RPMI8226 (cell line): Measurements from ENCODE around the gene PRKAG2.
"Not testable (repeated sequence)": the region's sequence is repeated elsewhere in the genome, so short reads cannot be mapped to it uniquely, and the experiment has no call there.

Experiments
- DNase-seq: peaks from one replicate; pipeline ENCODE4 v3.0.0-alpha.2; 2015

The PRKAG2 gene

DNA sequence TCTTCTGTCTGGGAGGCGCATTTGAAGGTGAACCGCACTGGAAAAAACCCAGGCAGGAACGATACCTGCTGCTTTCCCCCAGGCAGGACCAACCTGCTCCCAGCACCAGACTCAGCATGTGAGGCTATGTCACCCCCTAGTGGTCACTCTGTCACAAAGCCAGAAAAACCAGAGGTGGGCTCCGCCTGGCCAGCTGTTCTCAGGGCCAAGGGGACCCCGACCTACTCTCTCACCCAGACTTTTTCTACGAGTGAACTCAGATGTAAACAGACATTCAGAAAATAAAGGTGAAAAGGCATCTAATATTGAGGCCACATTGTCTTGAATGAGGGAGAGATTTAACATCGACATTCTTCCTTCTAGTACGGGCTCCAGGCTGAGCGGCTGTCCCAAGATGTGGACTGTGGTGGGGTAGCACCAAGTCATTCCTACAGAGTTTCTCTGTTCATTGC, 117.3 kb downstream of the PRKAG2 start:
- peak; percentile 63 for DNase-seq

DNA sequence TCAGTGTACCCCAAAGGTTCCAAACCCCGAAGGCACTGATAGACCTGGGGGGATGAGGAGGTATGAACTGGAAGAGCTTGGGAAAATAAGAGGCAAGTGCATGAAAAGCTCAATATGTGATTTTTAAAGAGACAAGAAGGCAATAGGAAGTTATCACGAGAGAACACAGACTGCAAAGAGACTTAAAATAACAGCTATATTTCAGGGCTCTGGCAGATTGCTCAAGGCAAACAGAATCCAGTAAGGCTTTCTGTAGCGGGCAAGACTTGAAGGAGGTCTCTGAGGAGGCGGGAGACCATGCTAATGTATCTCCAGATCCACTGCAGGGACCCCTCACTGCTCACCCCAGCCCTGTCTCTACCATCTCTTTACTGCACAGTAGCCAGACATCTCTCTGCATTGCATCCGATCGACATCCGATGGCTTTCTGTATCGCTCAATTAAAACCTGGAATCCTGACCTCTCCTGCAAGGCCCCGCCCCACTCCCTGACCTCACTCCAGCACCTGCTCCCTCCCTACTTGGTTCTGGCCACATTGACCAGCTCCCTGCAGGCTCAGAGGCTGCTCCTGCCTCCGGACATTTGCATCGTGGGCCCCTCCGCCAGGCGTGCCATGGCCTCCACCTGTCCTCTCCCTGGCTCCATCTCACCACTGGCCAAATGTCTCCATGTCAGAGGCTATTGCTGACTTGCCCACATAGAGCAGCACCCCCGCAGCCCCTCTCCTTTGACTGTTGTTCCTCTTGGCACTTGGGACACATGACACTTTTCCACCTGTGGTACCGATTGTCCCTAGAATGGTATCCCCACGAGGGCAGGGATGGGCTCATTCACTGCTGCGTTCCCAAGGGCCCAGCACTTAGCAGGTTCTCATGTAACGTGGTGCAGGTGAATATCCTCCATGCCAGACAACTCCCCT, 118.0 kb downstream of the PRKAG2 start:
- DNase-seq, result no peak

GRCh38 chr7:151757274-151757673, 119.6 kb downstream of the PRKAG2 start:
- no peak for DNase-seq

GRCh38 chr7:151756866-151757265, 120.0 kb downstream of the PRKAG2 start:
- DNase-seq, result no peak

GRCh38 chr7:151756076-151756731, 120.7 kb downstream of the PRKAG2 start:
- DNase-seq, result no peak

DNA sequence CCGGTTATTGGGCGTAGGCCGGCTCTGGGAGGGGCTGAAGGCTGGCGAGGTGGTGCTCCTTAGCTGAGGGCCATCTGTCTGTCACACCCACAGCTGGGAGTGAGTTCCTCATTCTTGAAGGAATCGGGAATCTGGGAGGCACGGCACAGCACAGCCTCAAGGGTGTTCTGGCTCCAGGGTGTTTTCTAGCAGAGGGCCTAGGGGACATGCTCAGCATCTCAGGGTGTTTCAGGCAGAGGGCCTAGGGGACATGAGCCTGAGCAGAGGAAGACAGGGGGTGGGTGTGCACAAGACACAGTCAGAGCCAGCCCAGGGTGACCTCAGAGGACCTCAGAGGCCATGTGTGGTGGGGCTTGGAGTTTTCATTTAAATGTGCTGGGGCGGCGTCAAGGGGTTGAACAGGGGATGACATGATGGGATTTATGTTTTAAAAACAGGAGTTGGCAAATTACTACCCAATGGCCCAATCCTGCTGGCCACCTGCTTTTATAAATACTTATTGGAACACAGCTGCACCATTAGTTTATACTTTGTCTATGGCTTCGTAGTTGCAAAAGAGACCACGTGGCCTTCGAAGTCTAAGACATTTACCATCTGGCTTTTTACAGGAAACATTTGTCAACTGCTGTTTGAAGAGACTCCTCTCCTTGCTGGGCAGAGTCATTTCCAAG, 121.6 kb downstream of the PRKAG2 start:
- no peak for DNase-seq

- DNase-seq, result no peak
Measured at GRCh38 chr7:151754688-151755130, 122.2 kb downstream of the PRKAG2 start.

- DNase-seq, result peak; percentile 49
Measured at GRCh38 chr7:151754142-151754590, 122.7 kb downstream of the PRKAG2 start.

DNA sequence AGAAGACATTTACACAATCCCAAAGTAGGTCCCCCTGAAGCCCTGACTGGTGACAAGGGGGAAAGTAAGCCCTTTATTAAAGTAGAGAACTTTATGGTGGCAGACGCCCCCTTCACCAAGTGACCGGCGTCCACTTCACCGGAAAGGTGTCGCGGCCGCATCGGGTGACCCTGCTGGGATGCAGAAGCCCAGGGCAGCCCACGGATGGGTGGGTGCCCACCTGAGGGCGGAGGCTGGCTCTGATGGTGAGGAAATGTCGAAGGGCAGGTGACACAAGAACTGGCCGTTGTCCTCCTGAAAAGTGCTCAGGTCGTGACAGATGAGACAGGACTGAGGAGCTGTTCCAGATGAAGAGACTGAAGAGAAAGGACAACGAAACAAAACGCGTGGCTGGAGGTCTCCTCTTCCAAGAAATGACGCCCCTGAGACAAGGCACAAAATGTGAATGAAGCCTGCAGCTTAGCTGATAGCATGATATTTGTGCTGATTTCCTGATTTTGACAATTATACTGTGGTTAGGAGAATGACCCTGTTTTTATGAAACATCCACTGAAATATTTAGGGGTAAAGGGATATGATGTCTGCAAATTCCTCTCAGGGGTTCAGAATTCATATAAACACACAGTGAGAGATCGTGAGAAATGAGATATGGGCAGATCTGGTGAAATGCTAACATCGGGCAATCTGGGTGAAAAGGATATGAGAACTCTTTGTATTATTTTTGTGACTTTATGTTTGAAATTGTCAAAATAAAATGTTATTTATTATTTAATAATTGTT, 123.9 kb downstream of the PRKAG2 start:
- DNase-seq, result no peak

GRCh38 chr7:151752037-151752436, 124.9 kb downstream of the PRKAG2 start:
- DNase-seq, result no peak

DNA sequence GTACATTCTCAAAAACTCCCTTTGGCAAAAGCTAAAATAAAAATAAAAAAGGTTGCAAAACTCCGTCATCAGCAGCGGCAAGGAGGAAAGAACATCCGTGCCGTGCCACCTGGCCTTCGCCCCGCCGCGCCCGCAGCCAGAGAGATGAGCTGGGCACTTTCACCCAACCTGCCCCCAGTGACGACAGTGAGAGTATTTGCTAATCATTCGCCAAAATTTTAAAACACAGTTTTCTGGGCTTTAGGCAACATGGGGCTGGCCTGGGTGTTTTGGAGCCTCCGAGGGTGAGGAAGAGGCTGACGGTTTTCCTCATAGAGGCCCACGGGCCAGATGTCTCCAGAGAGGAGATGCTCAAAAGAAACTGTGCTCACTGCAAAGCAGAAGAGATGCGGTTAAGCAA, 128.2 kb downstream of the PRKAG2 start:
- DNase-seq, result no peak

GRCh38 chr7:151748021-151748420, 128.9 kb downstream of the PRKAG2 start:
- DNase-seq, result not testable (repeated sequence)

GRCh38 chr7:151745706-151746105, 131.2 kb downstream of the PRKAG2 start:
- DNase-seq, result no peak

DNA sequence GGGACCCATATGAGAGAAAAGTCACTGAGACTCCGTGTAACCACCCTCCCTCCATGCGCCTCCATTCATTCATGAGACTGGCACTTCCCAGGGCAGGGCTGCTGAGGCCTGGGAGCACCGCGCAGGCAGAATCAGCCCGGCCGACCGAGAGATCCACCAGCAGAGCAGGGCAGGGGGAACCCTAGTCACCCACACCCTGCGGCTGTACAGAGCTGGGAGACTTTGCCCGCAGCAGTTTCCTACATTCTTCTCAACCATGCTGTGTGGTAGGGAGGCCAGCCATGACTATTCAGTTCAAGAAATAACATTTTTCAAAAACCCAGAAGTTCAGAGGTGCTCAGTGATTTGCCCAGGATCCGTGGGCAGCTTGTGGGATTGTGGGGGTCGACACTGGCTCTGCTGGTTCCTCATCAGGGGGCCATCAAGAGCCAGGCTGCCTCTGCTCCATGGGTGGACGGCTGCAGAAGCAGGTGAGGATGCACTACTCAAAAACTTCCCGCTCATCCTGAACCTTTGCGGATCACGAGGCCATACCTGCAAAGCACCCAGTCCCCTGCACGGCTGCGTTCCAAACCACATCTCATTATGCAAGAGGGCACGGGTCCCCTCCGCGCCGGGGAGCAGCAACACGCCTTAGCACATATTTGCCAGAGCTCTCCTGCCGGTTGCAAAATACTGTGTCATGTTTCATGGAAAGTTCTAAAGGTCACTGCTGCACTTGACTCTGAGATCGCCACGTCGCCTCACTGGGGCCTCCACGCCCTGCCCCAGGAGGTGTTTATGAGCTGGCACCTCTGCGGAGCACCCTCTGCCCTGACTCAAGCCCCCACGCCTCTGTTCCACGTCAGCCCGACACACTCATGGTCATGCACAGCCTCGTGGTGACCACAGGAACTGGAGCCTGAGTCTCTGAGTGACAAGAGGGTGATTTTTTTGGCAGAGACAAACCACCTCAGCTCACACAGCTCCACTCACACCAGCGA, 132.0 kb downstream of the PRKAG2 start:
- no peak for DNase-seq

DNA sequence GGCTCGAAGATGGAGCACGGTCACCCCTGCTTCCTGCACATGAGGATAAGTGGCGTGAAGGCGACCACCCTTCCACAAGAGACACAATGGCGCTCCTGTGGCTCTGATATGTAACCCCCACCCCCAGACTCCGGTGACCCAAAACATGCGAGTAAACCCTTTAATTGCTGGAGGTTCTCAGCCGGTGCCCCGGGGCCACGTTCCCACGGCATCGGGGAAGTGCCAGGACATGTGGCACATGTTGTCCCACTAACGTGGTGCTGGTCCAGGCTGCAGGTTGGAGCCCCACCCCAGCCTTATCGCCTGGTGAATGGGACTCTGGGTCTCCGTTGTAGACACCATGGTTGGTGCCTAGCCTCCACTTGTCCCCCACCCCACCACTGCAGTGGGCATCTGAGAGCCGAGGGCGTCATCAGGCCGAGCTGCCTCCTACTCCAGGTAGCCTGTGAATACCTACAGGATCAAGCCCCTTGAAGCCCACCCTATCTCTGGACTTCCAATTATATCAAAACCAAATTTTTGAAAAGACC, 132.8 kb downstream of the PRKAG2 start:
- DNase-seq, result no peak

- DNase-seq, result no peak
Measured at GRCh38 chr7:151743481-151743983, 133.4 kb downstream of the PRKAG2 start.

DNA sequence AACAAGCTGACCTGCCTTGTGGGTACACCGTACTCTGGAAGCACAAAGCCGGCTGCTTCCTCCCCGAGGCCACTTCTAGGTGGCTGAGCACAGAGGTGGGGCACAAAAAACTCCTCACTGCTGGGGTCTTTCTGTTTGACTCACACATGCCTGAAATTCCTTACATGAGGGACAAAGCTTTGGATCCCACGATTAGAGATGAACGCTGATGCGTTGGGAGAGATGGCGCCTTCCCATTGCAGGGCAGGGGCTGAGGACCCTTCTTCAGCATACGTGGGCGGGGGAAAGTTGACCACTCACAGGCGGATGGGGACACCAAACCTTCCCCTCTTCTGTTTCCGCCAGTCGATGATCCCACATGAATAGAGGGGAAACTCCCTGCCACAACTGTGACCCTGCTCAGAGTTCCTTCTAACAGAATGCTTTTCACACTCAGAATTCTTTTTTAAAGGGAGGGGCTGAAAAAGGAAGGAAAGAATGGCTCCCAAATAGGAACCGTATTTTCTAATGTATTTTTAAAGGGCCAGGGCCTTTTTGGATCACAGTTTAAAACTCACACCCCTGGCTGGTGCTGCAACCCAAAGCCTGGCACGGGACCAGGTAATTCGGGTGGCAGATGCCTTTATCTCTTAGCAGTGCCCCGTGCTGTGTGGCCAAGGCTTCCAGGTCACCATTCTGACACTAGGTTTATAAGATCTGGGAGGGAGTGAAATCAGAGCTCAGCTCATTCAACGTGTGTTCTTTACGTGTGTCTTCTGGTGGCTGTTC, 134.0 kb downstream of the PRKAG2 start:
- DNase-seq, result no peak

GRCh38 chr7:151741585-151741984, 135.3 kb downstream of the PRKAG2 start:
- DNase-seq, result no peak

DNA sequence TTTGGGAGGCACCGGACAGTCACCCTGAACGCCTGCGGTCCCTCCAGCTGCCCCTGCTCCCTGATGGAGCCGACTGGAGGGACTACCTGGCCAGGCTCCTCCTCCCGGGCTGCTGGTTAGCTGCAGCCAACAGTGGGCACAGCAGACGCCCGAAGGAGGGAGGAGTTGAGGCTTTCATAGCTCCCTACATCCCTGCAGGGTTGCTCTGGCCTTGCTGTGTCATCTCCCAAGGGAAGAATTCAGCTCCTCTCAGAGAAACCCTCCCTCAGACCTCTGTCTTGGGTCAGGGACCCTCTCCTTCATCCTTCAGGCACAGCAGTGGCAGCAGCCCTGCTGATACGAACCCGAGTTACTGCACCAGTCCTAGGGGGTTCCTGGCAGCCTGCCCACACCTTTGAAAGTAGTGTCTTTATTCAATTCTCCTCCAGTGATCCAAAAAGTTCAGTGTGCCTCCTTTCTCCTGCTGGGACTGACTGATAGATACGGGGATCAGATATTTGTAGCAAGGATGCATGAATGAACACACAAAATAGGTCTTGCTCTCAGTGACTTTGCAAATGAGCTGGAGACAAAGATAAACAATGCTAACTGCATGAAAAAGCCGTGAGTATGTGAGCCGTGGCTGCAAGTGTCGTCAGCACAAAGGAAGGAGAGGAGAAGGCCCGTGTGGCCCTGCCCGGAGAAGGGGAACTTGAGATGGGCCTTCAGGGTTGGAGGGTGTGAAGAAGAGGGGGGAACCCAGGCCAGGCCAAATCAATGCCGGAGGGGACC, 136.6 kb downstream of the PRKAG2 start:
- DNase-seq, result no peak
